Suppressor macrophage treated with lipopolysaccharide for 4 hours (primary cell): ENCODE results near the gene POLL.
A peak's percentile ranks its signal among the peaks of the same experiment; 100 is the strongest.

Experiments used
- DNase-seq: peaks from one replicate; pipeline ENCODE4 v3.0.0-alpha.2; 2020

Gene POLL

GRCh38 chr10:101573885-101574753 is 13.9 kb downstream of the POLL start:
- no peak for DNase-seq

GRCh38 chr10:101572785-101573184 is 15.3 kb downstream of the POLL start:
- DNase-seq, result no peak

GRCh38 chr10:101572126-101572525 is 15.9 kb downstream of the POLL start:
- DNase-seq, result no peak

- DNase-seq, result no peak
These were observed 16.7 kb downstream of the POLL start for GRCh38 chr10:101571271-101571925.

GRCh38 chr10:101570428-101571270 is 17.4 kb downstream of the POLL start:
- DNase-seq, result peak; percentile 14

- peak; percentile 88 for DNase-seq
These were observed 18.2 kb downstream of the POLL start for GRCh38 chr10:101569622-101570427.

- DNase-seq, result no peak
These were observed 18.8 kb downstream of the POLL start for GRCh38 chr10:101569323-101569621.

GRCh38 chr10:101568054-101568745 is 19.9 kb downstream of the POLL start:
- DNase-seq, result no peak

GRCh38 chr10:101567165-101568006 is 20.7 kb downstream of the POLL start:
- no peak for DNase-seq

- DNase-seq, result no peak
These were observed 21.5 kb downstream of the POLL start for GRCh38 chr10:101566333-101567164.

GRCh38 chr10:101565936-101566332 is 22.1 kb downstream of the POLL start:
- no peak for DNase-seq

- DNase-seq, result no peak
These were observed 22.6 kb downstream of the POLL start for GRCh38 chr10:101565370-101565900.

GRCh38 chr10:101564490-101564991 is 23.5 kb downstream of the POLL start:
- DNase-seq, result no peak

GRCh38 chr10:101563497-101564040 is 24.5 kb downstream of the POLL start:
- DNase-seq, result no peak

GRCh38 chr10:101563007-101563406 is 25.1 kb downstream of the POLL start:
- DNase-seq, result no peak

- no peak for DNase-seq
These were observed 25.8 kb downstream of the POLL start for GRCh38 chr10:101562231-101562630.

- no peak for DNase-seq
These were observed 26.8 kb downstream of the POLL start for GRCh38 chr10:101561068-101561915.
